ENCODE results near the gene RSPRY1.
A peak's percentile ranks its signal among the peaks of the same experiment; 100 is the strongest.

The RSPRY1 gene

GRCh38 chr16:57209780-57210179, 23.7 kb downstream of the RSPRY1 start:
- ChIA-PET POLR2A (ENCODE audit: low non-redundant PET) (no interaction called here), CTCF (no interaction called here)
- TF ChIP-seq CTCF (conservative IDR thresholded peaks at IDR 0.05; ENCODE audit: low read depth), result no peak
- H3K27ac ChIP-seq, result no peak overlapping the region
- no peak for DNase-seq (ENCODE audit: low spot score)

- TF ChIP-seq CTCF (conservative IDR thresholded peaks at IDR 0.05; ENCODE audit: low read depth), result no peak
- CTCF ChIA-PET, result interaction anchor here (0.7 kb wide), 1 partner anchor 161 kb away, joined by 4 read pairs; no protein-coding TSS in a partner anchor
- POLR2A ChIA-PET (ENCODE audit: low non-redundant PET), result no interaction called here
- no peak overlapping the region for H3K27ac ChIP-seq
- DNase-seq (ENCODE audit: low spot score), result peak; percentile 59
Observed at GRCh38 chr16:57213462-57213861, 27.3 kb downstream of the RSPRY1 start.

- TF ChIP-seq CTCF (conservative IDR thresholded peaks at IDR 0.05; ENCODE audit: low read depth), result no peak
- no peak overlapping the region for H3K27ac ChIP-seq
- DNase-seq (ENCODE audit: low spot score), result no peak
- POLR2A ChIA-PET (ENCODE audit: low non-redundant PET), result no interaction called here
- CTCF ChIA-PET, result no interaction called here
Observed at GRCh38 chr16:57216968-57217367, 30.8 kb downstream of the RSPRY1 start.

GRCh38 chr16:57223057-57223456, 36.9 kb downstream of the RSPRY1 start:
- no peak overlapping the region for H3K27ac ChIP-seq
- ChIA-PET POLR2A (ENCODE audit: low non-redundant PET) (no interaction called here), CTCF (interaction anchor here (0.6 kb wide), 1 partner anchor 178 kb away, joined by 5 read pairs; no protein-coding TSS in a partner anchor)
- DNase-seq (ENCODE audit: low spot score), result no peak
- TF ChIP-seq CTCF (conservative IDR thresholded peaks at IDR 0.05; ENCODE audit: low read depth), result no peak

GRCh38 chr16:57224651-57225335, 38.7 kb downstream of the RSPRY1 start:
- DNase-seq (ENCODE audit: low spot score), result no peak
- ChIA-PET POLR2A (ENCODE audit: low non-redundant PET) (no interaction called here), CTCF (no interaction called here)
- no peak overlapping the region for H3K27ac ChIP-seq
- no peak for TF ChIP-seq CTCF (conservative IDR thresholded peaks at IDR 0.05; ENCODE audit: low read depth)

GRCh38 chr16:57225978-57226377, 39.8 kb downstream of the RSPRY1 start:
- H3K27ac ChIP-seq, result no peak overlapping the region
- ChIA-PET POLR2A (ENCODE audit: low non-redundant PET) (no interaction called here), CTCF (no interaction called here)
- DNase-seq (ENCODE audit: low spot score), result no peak
- no peak for TF ChIP-seq CTCF (conservative IDR thresholded peaks at IDR 0.05; ENCODE audit: low read depth)

Measured in RWPE1 (cell line).